MCF 10A (cell line): Measurements from ENCODE around the gene RDH5. TPM values are rescaled to one million over a fixed set of nuclear protein-coding genes. Genes with fewer than 3 reads are reported as not detected.

Experiments
- BruUV-seq: library from RNA; stranded (reverse); fragments of 400-500 nt; replicated peaks from 2 replicates; lab custom pipeline; 2021; lab: Mats Ljungman, UMichigan
- CTCF ChIA-PET: fragments of 300-600 bp; sonication (Branson Sonifier 250); formaldehyde crosslinking; extraction: SDS; loops from one replicate; lab custom pipeline; 2021; ENCODE audit warnings: antibody characterized with exemption, inconsistent platforms; lab: Yijun Ruan, JAX
- POLR2A ChIA-PET: fragments of 300-600, 350-650 bp; sonication (Branson Sonifier 250); formaldehyde crosslinking; extraction: SDS; loops from one replicate; lab custom pipeline; 2020; ENCODE audit warnings: antibody characterized with exemption, inconsistent platforms; lab: Yijun Ruan, JAX
- DNase-seq: peaks from one replicate; pipeline ENCODE4 v3.0.0-alpha.2; 2018; ENCODE audit not compliant: unreplicated experiment
- H3K27ac Mint-ChIP-seq: one replicate; pipeline ENCODE4 v1.8.0; 2022; ENCODE audit warnings: mild to moderate bottlenecking, low read depth, mixed read lengths; ENCODE audit not compliant: unreplicated experiment
- H3K27me3 Mint-ChIP-seq: one replicate; pipeline ENCODE4 v1.8.0; 2022; ENCODE audit warnings: mixed read lengths; ENCODE audit not compliant: insufficient read depth, unreplicated experiment
- H3K36me3 Mint-ChIP-seq: one replicate; pipeline ENCODE4 v1.8.0; 2022; ENCODE audit warnings: mild to moderate bottlenecking, moderate library complexity, mixed read lengths; ENCODE audit not compliant: insufficient read depth, unreplicated experiment
- H3K4me1 Mint-ChIP-seq: one replicate; pipeline ENCODE4 v1.8.0; 2022; ENCODE audit warnings: mixed read lengths; ENCODE audit not compliant: insufficient read depth, unreplicated experiment
- H3K4me3 Mint-ChIP-seq: one replicate; pipeline ENCODE4 v1.8.0; 2022; ENCODE audit warnings: mild to moderate bottlenecking, moderate library complexity, mixed read lengths; ENCODE audit not compliant: unreplicated experiment
- H3K9me3 Mint-ChIP-seq: one replicate; pipeline ENCODE4 v1.8.0; 2022; ENCODE audit warnings: mixed read lengths; ENCODE audit not compliant: unreplicated experiment
- intact Hi-C: fragments of 100-400 bp; cut with micrococcal nuclease; formaldehyde crosslinking; loops from 2 replicates; pipeline ENCODE4 v1.14.1; 2022
- total RNA-seq: library from RNA; stranded (reverse); gene quantifications from 2 replicates; pipeline ENCODE4 v1.2.3, GENCODE V29; 2022
- TF ChIP-seq, protein P1 (sequence below): fragments of 200-600 bp; IDR thresholded peaks from one replicate; pipeline ENCODE4 v1.8.0; 2022; ENCODE audit warnings: antibody characterized with exemption, mild to moderate bottlenecking; ENCODE audit not compliant: unreplicated experiment

RDH5 gene
- total RNA-seq, 1 experiment from 2014 or later, result 2.5 TPM

DNA sequence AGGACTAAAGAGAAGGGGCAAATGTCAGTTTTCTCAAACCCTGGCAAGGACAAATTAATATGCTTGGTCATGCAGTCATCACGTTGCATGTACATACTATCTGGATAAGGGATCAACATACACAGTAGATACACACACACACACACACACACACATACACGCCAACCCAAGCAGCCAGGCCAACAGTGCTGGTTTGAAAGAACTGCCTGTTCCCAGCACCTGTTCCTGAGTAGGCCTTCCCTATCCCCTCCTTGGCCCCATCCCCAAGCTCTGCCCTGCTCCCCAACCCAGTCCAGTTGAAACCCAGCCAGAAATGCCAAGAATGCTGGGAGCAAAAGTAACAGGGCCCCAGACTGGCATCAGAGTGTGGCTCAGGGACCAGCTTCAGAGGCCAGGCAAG, 16.9 kb upstream of the RDH5 start:
- H3K36me3 Mint-ChIP-seq, result no peaks in the 10 kb centered on the region
- ChIA-PET POLR2A (no interaction called here), CTCF (no interaction called here)
- no peak for DNase-seq
- TF ChIP-seq, protein P1, sequence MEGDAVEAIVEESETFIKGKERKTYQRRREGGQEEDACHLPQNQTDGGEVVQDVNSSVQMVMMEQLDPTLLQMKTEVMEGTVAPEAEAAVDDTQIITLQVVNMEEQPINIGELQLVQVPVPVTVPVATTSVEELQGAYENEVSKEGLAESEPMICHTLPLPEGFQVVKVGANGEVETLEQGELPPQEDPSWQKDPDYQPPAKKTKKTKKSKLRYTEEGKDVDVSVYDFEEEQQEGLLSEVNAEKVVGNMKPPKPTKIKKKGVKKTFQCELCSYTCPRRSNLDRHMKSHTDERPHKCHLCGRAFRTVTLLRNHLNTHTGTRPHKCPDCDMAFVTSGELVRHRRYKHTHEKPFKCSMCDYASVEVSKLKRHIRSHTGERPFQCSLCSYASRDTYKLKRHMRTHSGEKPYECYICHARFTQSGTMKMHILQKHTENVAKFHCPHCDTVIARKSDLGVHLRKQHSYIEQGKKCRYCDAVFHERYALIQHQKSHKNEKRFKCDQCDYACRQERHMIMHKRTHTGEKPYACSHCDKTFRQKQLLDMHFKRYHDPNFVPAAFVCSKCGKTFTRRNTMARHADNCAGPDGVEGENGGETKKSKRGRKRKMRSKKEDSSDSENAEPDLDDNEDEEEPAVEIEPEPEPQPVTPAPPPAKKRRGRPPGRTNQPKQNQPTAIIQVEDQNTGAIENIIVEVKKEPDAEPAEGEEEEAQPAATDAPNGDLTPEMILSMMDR, result no peak
- intact Hi-C loops, result no loop called here
- peaks cover 17% of the 10 kb centered on the region for H3K27me3 Mint-ChIP-seq
- H3K27ac Mint-ChIP-seq, result no peak overlapping the region
- no peaks in the 10 kb centered on the region for H3K9me3 Mint-ChIP-seq
- BruUV-seq, result no TSS peak
- H3K4me1 Mint-ChIP-seq, result peaks cover 10% of the 10 kb centered on the region
- no peak overlapping the region for H3K4me3 Mint-ChIP-seq

DNA sequence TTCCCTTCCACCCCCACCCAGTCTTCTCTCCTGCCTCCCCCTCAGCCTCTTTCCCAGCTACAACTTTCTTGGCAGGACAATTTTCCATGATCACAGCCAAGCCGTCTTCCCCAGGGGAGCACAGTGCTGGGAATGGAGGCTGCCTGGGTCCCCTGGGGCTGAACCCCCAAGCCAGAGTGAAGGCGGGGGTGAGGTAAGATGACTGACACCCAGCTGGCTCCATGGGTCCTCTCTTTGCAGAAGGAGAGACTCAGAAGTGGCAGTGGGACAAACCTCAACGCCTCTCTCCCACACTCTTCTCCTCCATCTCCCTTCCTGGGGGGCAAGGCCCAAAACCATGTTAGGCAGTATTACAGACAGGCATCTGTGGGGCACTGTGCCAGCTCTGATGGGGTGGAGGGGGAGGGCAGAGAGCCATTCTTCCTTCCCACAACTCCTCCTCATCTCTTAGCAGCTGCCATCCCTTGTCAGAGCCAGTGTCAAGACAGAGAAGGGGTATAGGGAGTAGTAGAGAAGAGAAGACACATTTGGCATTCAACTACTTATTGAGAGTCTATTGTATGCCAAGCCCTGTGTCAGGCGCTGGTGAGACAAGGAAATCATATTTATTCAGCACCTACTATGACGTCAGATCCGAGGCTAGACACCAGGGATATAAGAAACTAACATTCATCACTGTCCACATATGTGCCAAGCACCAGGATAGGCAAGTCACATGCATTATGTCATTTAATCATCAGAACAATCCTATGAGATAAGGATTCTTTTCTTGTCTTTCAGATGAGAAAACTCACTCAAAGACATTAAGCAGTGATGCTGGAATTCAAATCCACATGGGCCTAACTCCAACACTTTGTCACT, 16.1 kb upstream of the RDH5 start:
- Mint-ChIP-seq H3K4me1 (peaks cover 14% of the 10 kb centered on the region), H3K9me3 (no peaks in the 10 kb centered on the region), H3K27ac (no peak overlapping the region), H3K4me3 (no peak overlapping the region), H3K36me3 (no peaks in the 10 kb centered on the region), H3K27me3 (peaks cover 25% of the 10 kb centered on the region)
- CTCF ChIA-PET, result interaction anchor here (0.6 kb wide), 1 partner anchor 17 kb away, joined by 3 read pairs; no protein-coding TSS in a partner anchor
- DNase-seq, result no peak
- POLR2A ChIA-PET, result no interaction called here
- intact Hi-C loops, result no loop called here
- TF ChIP-seq, protein P1, result no peak
- BruUV-seq, result no TSS peak

DNA sequence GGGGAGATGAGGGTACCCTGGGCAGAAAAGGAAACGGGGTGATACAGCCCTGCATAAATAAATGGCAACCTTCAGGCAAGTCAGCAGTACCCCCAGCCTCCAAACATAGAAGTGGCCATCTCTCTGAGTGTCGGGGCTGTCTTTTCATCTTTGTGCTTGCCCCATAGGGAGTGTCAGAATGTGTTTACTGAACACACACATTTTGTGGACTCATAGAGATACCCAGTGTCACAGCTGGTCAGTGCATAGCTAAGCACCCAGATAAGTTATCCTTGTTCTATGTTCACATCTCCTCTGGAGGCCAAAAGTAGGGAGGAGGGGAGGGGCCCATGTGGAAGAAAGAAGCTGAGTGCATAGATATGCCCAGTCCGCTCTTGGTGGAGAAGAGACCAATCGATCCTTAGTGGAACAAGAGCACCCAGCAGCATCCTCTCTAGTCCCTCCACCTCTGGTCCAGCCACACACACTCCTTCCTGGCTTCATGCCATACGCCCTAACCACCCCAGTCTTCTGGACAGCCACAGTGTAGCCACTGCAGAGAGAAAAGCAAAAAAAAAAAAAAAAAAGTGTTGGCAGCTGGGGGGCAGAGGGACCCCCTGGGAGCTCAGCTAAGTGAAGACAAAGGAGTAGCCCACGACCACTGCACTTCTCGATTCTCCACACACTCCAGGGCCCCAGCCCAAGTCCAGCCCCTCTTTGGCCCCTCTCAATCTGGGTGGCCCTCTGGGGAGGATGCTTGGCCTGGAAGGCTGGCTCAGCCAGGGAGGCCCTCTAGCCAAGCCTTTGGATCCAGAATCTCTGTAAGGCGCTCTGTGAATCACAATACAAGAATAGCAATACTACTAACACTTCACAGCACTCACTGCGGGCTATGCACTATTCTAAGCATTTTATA, 15.1 kb upstream of the RDH5 start:
- no peaks in the 10 kb centered on the region for H3K9me3 Mint-ChIP-seq
- no peak for DNase-seq
- H3K4me1 Mint-ChIP-seq, result peaks cover 9% of the 10 kb centered on the region
- no peak overlapping the region for H3K27ac Mint-ChIP-seq
- H3K36me3 Mint-ChIP-seq, result no peaks in the 10 kb centered on the region
- H3K4me3 Mint-ChIP-seq, result no peak overlapping the region
- peaks cover 35% of the 10 kb centered on the region for H3K27me3 Mint-ChIP-seq
- POLR2A ChIA-PET, result interaction anchor here (0.6 kb wide), 1 partner anchor 659 kb away, joined by 4 read pairs; no protein-coding TSS in a partner anchor
- CTCF ChIA-PET, result interaction anchor here (0.6 to 1.2 kb wide), 2 partner anchors 16 to 34 kb away, joined by 3 to 4 read pairs; no protein-coding TSS in a partner anchor
- TF ChIP-seq, protein P1, result no peak
- BruUV-seq, result no TSS peak
- intact Hi-C loops, result no loop called here
